SK-N-SH (cell line): ENCODE data around the gene ITGA2. TPM values are rescaled to one million over a fixed set of nuclear protein-coding genes. Genes with fewer than 3 reads are reported as not detected.

Experiments used
- CTCF ChIA-PET: fragments of 300-600, 350-600 bp; formaldehyde crosslinking; extraction: SDS; loops from one replicate; lab custom pipeline; 2021; lab: Yijun Ruan, JAX
- POLR2A ChIA-PET: fragments of 350-600 bp; sonication (Branson Sonifier 250); formaldehyde crosslinking; extraction: SDS; loops from one replicate; lab custom pipeline; 2020; ENCODE audit warnings: antibody characterized with exemption, inconsistent platforms; lab: Yijun Ruan, JAX
- DNase-seq: peaks from one replicate; pipeline ENCODE4 v3.0.0; 2012
- H2AFZ ChIP-seq: fragments of 200-600 bp; sonication (generic); 2 replicates; pipeline ENCODE4 v1.8.1; 2016; ENCODE audit warnings: antibody characterized with exemption, mild to moderate bottlenecking, low read depth
- H3F3A ChIP-seq: fragments of 200-600 bp; sonication (generic); replicated peaks from 2 replicates; pipeline ENCODE3; 2016; ENCODE audit warnings: antibody characterized with exemption, mild to moderate bottlenecking; ENCODE audit not compliant: insufficient read depth
- H3K27ac ChIP-seq, 2 experiments: fragments of 200-500 bp in 1 of 2; fragments of 200-600 bp in 1 of 2; sonication (Bioruptor generic) in 1 of 2; sonication (generic), shearing (Covaris generic) in 1 of 2; 2 replicates each; pipeline versions ENCODE4 v1.5.1 to v1.6.1; 2014 to 2016; ENCODE audit warnings: low read depth in 2 of 2, inconsistent platforms in 1 of 2, low read length in 1 of 2, mild to moderate bottlenecking in 1 of 2, mixed read lengths in 1 of 2
- H3K27me3 ChIP-seq: fragments of 200-600 bp; sonication (generic), shearing (Covaris generic); 2 replicates; pipeline ENCODE4 v1.6.1; 2016; ENCODE audit warnings: mixed run types; ENCODE audit not compliant: insufficient read depth
- H3K36me3 ChIP-seq, 2 experiments: fragments of 200-500 bp in 1 of 2; fragments of 200-600 bp in 1 of 2; sonication (Bioruptor generic) in 1 of 2; sonication (generic) in 1 of 2; replicated peaks in 1 of 2; 2 replicates each; pipeline versions ENCODE3 to v1.5.1; 2014 to 2016; ENCODE audit warnings: low read length in 1 of 2, mild to moderate bottlenecking in 1 of 2; ENCODE audit not compliant: insufficient read depth in 2 of 2, control insufficient read depth in 1 of 2
- H3K4me1 ChIP-seq, 2 experiments: fragments of 200-500 bp in 1 of 2; fragments of 200-600 bp in 1 of 2; sonication (Bioruptor generic) in 1 of 2; sonication (generic), shearing (Covaris generic) in 1 of 2; 2 replicates each; pipeline versions ENCODE4 v1.5.1 to v1.6.1; 2014 to 2016; ENCODE audit warnings: low read depth in 1 of 2, low read length in 1 of 2, mixed run types in 1 of 2; ENCODE audit not compliant: insufficient read depth in 2 of 2, control insufficient read depth in 1 of 2
- H3K4me2 ChIP-seq: fragments of 200-600 bp; sonication (generic), shearing (Covaris generic); 2 replicates; pipeline ENCODE4 v1.6.1; 2017; ENCODE audit warnings: mixed run types
- H3K4me3 ChIP-seq, 2 experiments: fragments of 200-500 bp in 1 of 2; fragments of 200-600 bp in 1 of 2; sonication (Bioruptor generic) in 1 of 2; sonication (generic), shearing (Covaris generic) in 1 of 2; 2 replicates each; pipeline versions ENCODE4 v1.5.1 to v1.8.1; 2014 to 2016; ENCODE audit warnings: low read depth in 2 of 2, inconsistent platforms in 1 of 2, low read length in 1 of 2, mild to moderate bottlenecking in 1 of 2, mixed read lengths in 1 of 2, moderate library complexity in 1 of 2
- H3K79me2 ChIP-seq: fragments of 200-600 bp; sonication (generic); 2 replicates; pipeline ENCODE4 v1.8.1; 2017; ENCODE audit warnings: mild to moderate bottlenecking; ENCODE audit not compliant: insufficient read depth
- H3K9ac ChIP-seq: fragments of 200-600 bp; sonication (generic); 2 replicates; pipeline ENCODE4 v1.6.1; 2017; ENCODE audit warnings: mixed run types
- H3K9me2 ChIP-seq: fragments of 200-600 bp; sonication (generic); 2 replicates; pipeline ENCODE4 v1.6.1; 2017; ENCODE audit warnings: mixed run types
- H3K9me3 ChIP-seq: fragments of 200-600 bp; sonication (generic); 2 replicates; pipeline ENCODE4 v1.6.1; 2017; ENCODE audit warnings: mixed run types, mild to moderate bottlenecking, moderate library complexity
- H4K20me1 ChIP-seq: fragments of 200-600 bp; sonication (generic); 2 replicates; pipeline ENCODE4 v1.6.1; 2017; ENCODE audit warnings: mild to moderate bottlenecking, mixed run types; ENCODE audit not compliant: insufficient read depth
- ELF1 ChIP-seq: IDR thresholded peaks from 2 replicates; pipeline ENCODE4 v1.4.0; 2012
- GATA2 ChIP-seq: sonication (generic); formaldehyde crosslinking; IDR thresholded peaks from 2 replicates; pipeline ENCODE4 v1.5.0; 2020; ENCODE audit warnings: mild to moderate bottlenecking, missing genetic modification reagents
- NFIC ChIP-seq: IDR thresholded peaks from 2 replicates; pipeline ENCODE4 v1.4.0; 2012; ENCODE audit warnings: borderline replicate concordance
- NRF1 ChIP-seq: IDR thresholded peaks from 2 replicates; pipeline ENCODE4 v1.6.1; 2012; ENCODE audit warnings: low read depth, mild to moderate bottlenecking, low read length
- POLR2AphosphoS5 ChIP-seq: IDR thresholded peaks from 2 replicates; pipeline ENCODE4 v1.6.1; 2012; ENCODE audit warnings: low read depth, low read length
- RCOR1 ChIP-seq: fragments of 150-350 bp; IDR thresholded peaks from 2 replicates; pipeline ENCODE4 v1.6.1; 2017; ENCODE audit warnings: antibody characterized with exemption, low read length
- SIN3A ChIP-seq: IDR thresholded peaks from 2 replicates; pipeline ENCODE4 v1.6.1; 2012; ENCODE audit warnings: low read depth, mild to moderate bottlenecking, low read length, moderate library complexity, borderline replicate concordance
- TAF1 ChIP-seq: IDR thresholded peaks from 2 replicates; pipeline ENCODE4 v1.6.1; 2012; ENCODE audit warnings: low read depth, mild to moderate bottlenecking, low read length, moderate library complexity, borderline replicate concordance
- TCF12 ChIP-seq: IDR thresholded peaks from 2 replicates; pipeline ENCODE4 v1.4.0; 2012
- YY1 ChIP-seq: IDR thresholded peaks from 2 replicates; pipeline ENCODE4 v1.4.0; 2012; ENCODE audit warnings: low read depth, mild to moderate bottlenecking
- WGBS: methylation state at CpG from one replicate; pipeline ENCODE4 v1.1.6; 2017; ENCODE audit warnings: low lambda C conversion rate; 5-methylcytosine and 5-hydroxymethylcytosine counted together
- polyA plus RNA-seq, 3 experiments: library from polyadenylated mRNA; depleted of rRNA; stranded (reverse); fragments of >200 nt; gene quantifications; 2 replicates each; pipeline ENCODE4 v1.2.3, GENCODE V29; 2012
- TF ChIP-seq, protein P1 (sequence below): fragments of 150-350 bp; IDR thresholded peaks from 2 replicates; pipeline ENCODE4 v1.6.1; 2016; ENCODE audit warnings: mild to moderate bottlenecking, low read depth, low read length
- TF ChIP-seq, protein P2 (sequence below): fragments of 150-350 bp; IDR thresholded peaks from 2 replicates; pipeline ENCODE4 v1.6.1; 2017; ENCODE audit warnings: antibody characterized with exemption, low read length, low read depth, borderline replicate concordance
- TF ChIP-seq, protein P3 (sequence below): IDR thresholded peaks from 2 replicates; pipeline ENCODE4 v1.4.0; 2012; ENCODE audit warnings: low read depth

ITGA2 gene
- polyA plus RNA-seq, 1 of the 3 experiments (the other 2 are of a cell fraction) = 38.2 TPM

DNA sequence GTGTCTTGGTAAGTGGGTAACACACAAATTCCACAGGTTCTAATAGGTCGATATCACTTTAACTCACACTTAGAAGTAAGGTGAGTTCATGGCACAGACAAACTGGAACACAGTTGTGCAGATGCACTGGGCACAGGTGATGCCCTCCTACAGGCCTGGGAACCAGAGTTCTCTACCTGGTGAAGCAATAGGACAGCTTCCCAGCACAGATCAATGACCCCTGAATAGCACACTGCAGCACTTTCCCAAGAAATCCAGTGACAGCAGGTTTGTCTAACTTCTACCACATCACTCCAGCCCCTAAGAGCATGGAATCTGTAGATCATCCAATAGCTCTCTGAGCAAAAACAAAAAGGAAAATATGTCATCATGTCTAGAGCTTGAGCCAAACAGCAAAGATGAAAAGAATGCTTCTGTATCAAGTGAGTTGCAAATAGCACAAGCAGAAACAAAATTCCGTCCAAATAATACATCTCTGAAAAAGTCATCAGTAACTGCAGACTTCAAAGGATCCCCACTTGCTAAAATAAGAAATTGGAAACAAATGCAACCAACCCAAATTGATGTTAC, 86.9 kb downstream of the ITGA2 start:
- Histone ChIP-seq H4K20me1 (no peaks in the 10 kb centered on the region), H3K36me3 (peaks cover 88 to 100% of the 10 kb centered on the region in 2 experiments), H3K4me1 (peaks cover 0 to 2% of the 10 kb centered on the region in 2 experiments; a peak in 1 of 4 replicates), H3K27me3 (no peaks in the 10 kb centered on the region), H3F3A (peaks cover 31% of the 10 kb centered on the region), H3K27ac (no peak overlapping the region), H3K9ac (no peak overlapping the region), H3K4me2 (no peak overlapping the region), H3K9me2 (no peaks in the 10 kb centered on the region), H3K4me3 (no peak overlapping the region), H2AFZ (no peak overlapping the region), H3K79me2 (no peaks in the 10 kb centered on the region), H3K9me3 (no peaks in the 10 kb centered on the region)
- ChIA-PET CTCF (no interaction called here), POLR2A (no interaction called here)
- WGBS = 91% methylated on average over 2 of the region's 2 CpGs
- TF ChIP-seq RCOR1 = no peak
- TF ChIP-seq YY1 = no peak
- TF ChIP-seq TCF12 = no peak
- DNase-seq = no peak

DNA sequence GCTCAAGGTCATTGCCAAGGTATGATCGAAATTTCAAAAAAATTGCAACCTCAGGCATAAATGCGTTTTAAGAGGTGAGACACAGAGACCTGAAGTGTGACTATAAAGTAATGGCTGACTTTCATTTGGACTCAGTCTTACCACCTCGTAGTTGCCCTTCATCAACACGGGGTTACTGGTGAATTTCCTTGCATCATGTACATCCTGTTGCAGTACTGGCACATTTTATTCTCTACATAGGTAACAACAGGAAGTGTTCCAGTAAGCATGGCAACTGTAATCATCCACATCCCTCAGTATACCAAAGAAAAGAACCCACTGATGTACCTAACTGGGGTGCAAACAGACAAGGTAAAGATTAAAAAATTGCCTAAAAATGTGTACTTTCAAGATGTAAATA, 91.1 kb downstream of the ITGA2 start:
- CTCF ChIA-PET = no interaction called here
- no peak overlapping the region for H3K9ac ChIP-seq
- TF ChIP-seq TAF1 = no peak
- TF ChIP-seq, protein P1, sequence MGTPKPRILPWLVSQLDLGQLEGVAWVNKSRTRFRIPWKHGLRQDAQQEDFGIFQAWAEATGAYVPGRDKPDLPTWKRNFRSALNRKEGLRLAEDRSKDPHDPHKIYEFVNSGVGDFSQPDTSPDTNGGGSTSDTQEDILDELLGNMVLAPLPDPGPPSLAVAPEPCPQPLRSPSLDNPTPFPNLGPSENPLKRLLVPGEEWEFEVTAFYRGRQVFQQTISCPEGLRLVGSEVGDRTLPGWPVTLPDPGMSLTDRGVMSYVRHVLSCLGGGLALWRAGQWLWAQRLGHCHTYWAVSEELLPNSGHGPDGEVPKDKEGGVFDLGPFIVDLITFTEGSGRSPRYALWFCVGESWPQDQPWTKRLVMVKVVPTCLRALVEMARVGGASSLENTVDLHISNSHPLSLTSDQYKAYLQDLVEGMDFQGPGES = no peak
- TF ChIP-seq, protein P2, sequence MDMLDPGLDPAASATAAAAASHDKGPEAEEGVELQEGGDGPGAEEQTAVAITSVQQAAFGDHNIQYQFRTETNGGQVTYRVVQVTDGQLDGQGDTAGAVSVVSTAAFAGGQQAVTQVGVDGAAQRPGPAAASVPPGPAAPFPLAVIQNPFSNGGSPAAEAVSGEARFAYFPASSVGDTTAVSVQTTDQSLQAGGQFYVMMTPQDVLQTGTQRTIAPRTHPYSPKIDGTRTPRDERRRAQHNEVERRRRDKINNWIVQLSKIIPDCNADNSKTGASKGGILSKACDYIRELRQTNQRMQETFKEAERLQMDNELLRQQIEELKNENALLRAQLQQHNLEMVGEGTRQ = no peak
- TF ChIP-seq, protein P3, sequence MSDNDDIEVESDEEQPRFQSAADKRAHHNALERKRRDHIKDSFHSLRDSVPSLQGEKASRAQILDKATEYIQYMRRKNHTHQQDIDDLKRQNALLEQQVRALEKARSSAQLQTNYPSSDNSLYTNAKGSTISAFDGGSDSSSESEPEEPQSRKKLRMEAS = no peak
- TF ChIP-seq NFIC = no peak
- TF ChIP-seq ELF1 = no peak
- no peak for TF ChIP-seq NRF1
- TF ChIP-seq GATA2 (CRISPR knock-in tag) = no peak
- TF ChIP-seq POLR2AphosphoS5 = no peak
- no peak for TF ChIP-seq SIN3A
- H3K4me1 ChIP-seq = no peaks in the 10 kb centered on the region; a peak in 1 of 4 replicates
- POLR2A ChIA-PET = no interaction called here
- no peaks in the 10 kb centered on the region for H3K27me3 ChIP-seq
- no peak overlapping the region for H3K4me2 ChIP-seq
- WGBS = 96% methylated on average over 4 of the region's 4 CpGs
- H3K79me2 ChIP-seq = no peaks in the 10 kb centered on the region
- H3K36me3 ChIP-seq = peaks cover 95 to 99% of the 10 kb centered on the region in 2 experiments
- H2AFZ ChIP-seq = no peak overlapping the region
- DNase-seq = no peak
- no peak overlapping the region for H3K27ac ChIP-seq
- no peaks in the 10 kb centered on the region for H4K20me1 ChIP-seq
- no peaks in the 10 kb centered on the region for H3K9me3 ChIP-seq
- no peaks in the 10 kb centered on the region for H3K9me2 ChIP-seq
- peaks cover 22% of the 10 kb centered on the region for H3F3A ChIP-seq
- no peak overlapping the region for H3K4me3 ChIP-seq
